Activated CD4-positive, alpha-beta T cell treated with anti-CD3 and anti-CD28 coated beads, Interleukin-2, amount 10 ng/mL, durations not matched to agents 24 days and 14 days (primary cell): Measurements from ENCODE around the gene EVX2. TPM values are rescaled to one million over a fixed set of nuclear protein-coding genes. Genes with fewer than 3 reads are reported as not detected.

Source experiments
- DNase-seq: peaks from one replicate; pipeline ENCODE4 v3.0.0; 2022
- H3K27ac Mint-ChIP-seq: one replicate; pipeline ENCODE4 v1.8.0; 2022; ENCODE audit warnings: mild to moderate bottlenecking, mixed read lengths
- H3K27me3 Mint-ChIP-seq: one replicate; pipeline ENCODE4 v1.8.0; 2022; ENCODE audit warnings: mixed read lengths
- H3K36me3 Mint-ChIP-seq: one replicate; pipeline ENCODE4 v1.8.0; 2022; ENCODE audit warnings: low read depth, mild to moderate bottlenecking, mixed read lengths
- H3K4me1 Mint-ChIP-seq: one replicate; pipeline ENCODE4 v1.8.0; 2021; ENCODE audit warnings: mixed read lengths
- H3K4me3 Mint-ChIP-seq: one replicate; pipeline ENCODE4 v1.8.0; 2022; ENCODE audit warnings: mild to moderate bottlenecking, moderate library complexity, mixed read lengths
- H3K9me3 Mint-ChIP-seq: one replicate; pipeline ENCODE4 v1.8.0; 2021; ENCODE audit warnings: mixed read lengths
- intact Hi-C: fragments of 100-400 bp; cut with micrococcal nuclease; formaldehyde crosslinking; loops from one replicate; pipeline ENCODE4 v1.15.1; 2023
- total RNA-seq: library from RNA; stranded (reverse); gene quantifications from 2 replicates; pipeline ENCODE4 v1.2.3, GENCODE V29; 2022

The EVX2 gene
- total RNA-seq, 1 donor from 2014 or later, result not detected

GRCh38 chr2:176081837-176082524 is 1.8 kb downstream of the EVX2 start:
- intact Hi-C loops, result loop anchor here (2.0 to 5.0 kb wide), 3 partner anchors 15 to 1750 kb away; partner anchors contain the start of gene SP9
- H3K27ac Mint-ChIP-seq, result peak overlapping the region; percentile 75
- DNase-seq, result peak; percentile 66
- peaks cover 12% of the 10 kb centered on the region for H3K4me1 Mint-ChIP-seq
- peaks cover 9% of the 10 kb centered on the region for H3K36me3 Mint-ChIP-seq
- H3K9me3 Mint-ChIP-seq, result peaks cover 24% of the 10 kb centered on the region
- H3K4me3 Mint-ChIP-seq, result no peak overlapping the region
- H3K27me3 Mint-ChIP-seq, result peaks cover 71% of the 10 kb centered on the region

- DNase-seq, result peak; percentile 57
- Mint-ChIP-seq H3K9me3 (peaks cover 22% of the 10 kb centered on the region), H3K4me3 (no peak overlapping the region), H3K27ac (peak overlapping the region; percentile 77), H3K36me3 (peaks cover 9% of the 10 kb centered on the region), H3K4me1 (peaks cover 12% of the 10 kb centered on the region), H3K27me3 (peaks cover 69% of the 10 kb centered on the region)
- intact Hi-C loops, result loop anchor here (5.0 kb wide), 1 partner anchor 1749 kb away; the partner anchor contains the start of gene SP9
Measured at GRCh38 chr2:176081376-176081836, 2.4 kb downstream of the EVX2 start.

DNA sequence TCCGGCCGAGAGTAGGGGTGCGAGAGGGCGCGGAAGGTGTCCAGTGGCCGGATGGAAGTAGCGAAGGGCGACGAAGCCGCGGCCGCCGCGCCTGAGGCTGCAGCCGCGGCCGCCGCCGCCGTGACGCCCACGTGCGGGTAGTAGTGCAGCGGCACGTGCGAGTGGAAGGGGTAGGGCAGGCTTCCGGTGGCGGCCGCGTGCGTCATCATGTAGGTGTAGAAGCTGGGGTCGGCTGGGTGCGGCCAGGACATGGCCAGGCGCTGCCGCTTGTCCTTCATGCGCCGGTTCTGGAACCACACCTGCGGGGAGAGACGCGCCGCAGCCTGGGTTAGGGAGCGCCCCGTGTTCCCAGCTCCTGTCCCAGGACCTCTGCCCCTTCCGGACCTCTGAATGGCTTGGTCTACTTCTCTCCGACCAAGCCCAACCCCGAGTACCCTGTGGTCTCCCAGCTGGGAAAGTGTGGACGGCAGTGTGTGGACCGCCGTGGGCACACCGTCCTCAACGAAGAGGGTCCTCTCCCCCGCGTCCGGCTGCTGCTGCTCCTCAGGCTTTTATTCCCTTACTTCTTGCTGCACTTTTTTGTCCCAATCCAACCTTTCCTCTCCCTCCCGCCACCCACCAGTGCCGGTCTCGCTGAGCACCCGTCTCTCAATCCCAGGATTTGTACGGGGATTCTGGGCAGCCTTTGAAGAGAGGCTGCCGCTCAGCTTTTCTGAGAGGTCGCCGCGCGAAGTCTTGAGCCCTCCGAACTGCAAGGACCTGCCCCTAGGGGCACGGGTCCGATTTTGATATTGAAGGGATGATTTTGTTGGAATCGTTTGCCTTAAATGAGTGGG is 3.0 kb downstream of the EVX2 start:
- DNase-seq, result peak; percentile 61
- Mint-ChIP-seq H3K27ac (peak overlapping the region; percentile 77), H3K36me3 (peaks cover 9% of the 10 kb centered on the region), H3K4me1 (peaks cover 12% of the 10 kb centered on the region), H3K9me3 (peaks cover 22% of the 10 kb centered on the region), H3K4me3 (no peak overlapping the region), H3K27me3 (peaks cover 70% of the 10 kb centered on the region)
- intact Hi-C loops, result loop anchor here (1.0 to 5.0 kb wide), 2 partner anchors 49 to 1748 kb away; partner anchors contain the start of genes HOXD8 and SP9

DNA sequence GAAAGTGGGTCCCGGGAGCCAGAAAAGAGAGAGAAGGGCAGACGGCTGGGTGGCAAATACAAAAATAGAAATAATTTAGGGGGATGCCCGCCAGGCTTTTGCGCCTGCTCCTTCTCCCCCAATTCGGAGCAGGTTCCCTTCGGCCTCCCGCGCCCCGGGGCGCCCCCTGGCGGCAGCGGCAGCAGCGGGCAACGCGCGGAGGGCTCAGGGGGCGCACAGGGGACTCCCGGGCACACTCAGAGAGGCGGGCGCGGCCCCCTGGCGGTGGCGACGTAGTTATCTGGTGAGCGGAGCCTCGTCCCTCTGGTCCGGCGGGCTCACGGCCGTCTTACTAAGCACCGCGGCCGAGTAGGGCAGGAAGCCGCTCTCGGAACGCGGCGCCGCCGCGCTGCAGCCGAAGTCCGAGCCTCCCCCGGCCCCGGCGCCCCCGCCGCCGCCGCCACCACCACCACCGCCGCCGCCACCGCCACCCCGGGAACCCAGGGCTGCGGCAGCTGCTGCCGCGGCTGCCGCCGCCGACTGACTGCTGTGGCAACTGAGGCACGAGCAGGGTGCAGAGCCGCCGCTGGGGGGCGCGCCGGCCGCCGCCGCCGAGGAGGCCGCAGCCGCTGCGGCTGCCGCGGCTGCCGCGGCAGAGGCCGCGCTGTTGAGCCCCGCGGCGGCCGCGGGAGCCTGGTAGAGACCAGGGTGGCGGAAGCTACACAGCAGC is 3.8 kb downstream of the EVX2 start:
- peak; percentile 70 for DNase-seq

GRCh38 chr2:176079285-176079830 is 4.4 kb downstream of the EVX2 start:
- intact Hi-C loops, result loop anchor here (2.0 kb wide), 1 partner anchor 43 kb away; the partner anchor contains the start of gene HOXD9
- H3K4me1 Mint-ChIP-seq, result peaks cover 12% of the 10 kb centered on the region
- peaks cover 9% of the 10 kb centered on the region for H3K36me3 Mint-ChIP-seq
- H3K4me3 Mint-ChIP-seq, result peak overlapping the region; percentile 53
- DNase-seq, result no peak
- H3K9me3 Mint-ChIP-seq, result peaks cover 18% of the 10 kb centered on the region
- H3K27me3 Mint-ChIP-seq, result peaks cover 69% of the 10 kb centered on the region
- H3K27ac Mint-ChIP-seq, result peak overlapping the region; percentile 88

More for the DNA sequence above, 3.8 kb downstream of the EVX2 start:
- intact Hi-C loops, result loop anchor here (1.0 to 5.0 kb wide), 3 partner anchors 43 to 1748 kb away; partner anchors contain the start of genes HOXD8, HOXD9 and SP9
- Mint-ChIP-seq H3K9me3 (peaks cover 18% of the 10 kb centered on the region), H3K36me3 (peaks cover 9% of the 10 kb centered on the region), H3K4me1 (peaks cover 12% of the 10 kb centered on the region), H3K27me3 (peaks cover 69% of the 10 kb centered on the region), H3K27ac (peak overlapping the region; percentile 88), H3K4me3 (peak overlapping the region; percentile 53)

GRCh38 chr2:176078541-176079284 is 5.0 kb downstream of the EVX2 start:
- H3K27ac Mint-ChIP-seq, result peak overlapping the region; percentile 88
- DNase-seq, result no peak
- no peak overlapping the region for H3K4me3 Mint-ChIP-seq
- peaks cover 12% of the 10 kb centered on the region for H3K4me1 Mint-ChIP-seq
- peaks cover 18% of the 10 kb centered on the region for H3K9me3 Mint-ChIP-seq
- peaks cover 9% of the 10 kb centered on the region for H3K36me3 Mint-ChIP-seq
- intact Hi-C loops, result loop anchor here (2.0 kb wide), 1 partner anchor 44 kb away; the partner anchor contains the start of gene HOXD9
- peaks cover 68% of the 10 kb centered on the region for H3K27me3 Mint-ChIP-seq

GRCh38 chr2:176076796-176077195 is 7.0 kb downstream of the EVX2 start:
- intact Hi-C loops, result loop anchor here (2.0 kb wide), 1 partner anchor 84 kb away; no protein-coding TSS in a partner anchor

GRCh38 chr2:176076063-176076462 is 7.7 kb downstream of the EVX2 start:
- Mint-ChIP-seq H3K4me1 (peaks cover 8% of the 10 kb centered on the region), H3K27me3 (peaks cover 71% of the 10 kb centered on the region), H3K9me3 (peaks cover 17% of the 10 kb centered on the region), H3K36me3 (peaks cover 6% of the 10 kb centered on the region), H3K4me3 (no peak overlapping the region), H3K27ac (no peak overlapping the region)
- intact Hi-C loops, result loop anchor here (2.0 kb wide), 1 partner anchor 85 kb away; no protein-coding TSS in a partner anchor
- DNase-seq, result no peak

More at GRCh38 chr2:176076796-176077195, 7.0 kb downstream of the EVX2 start:
- H3K36me3 Mint-ChIP-seq, result peaks cover 9% of the 10 kb centered on the region
- H3K4me1 Mint-ChIP-seq, result peaks cover 10% of the 10 kb centered on the region
- no peak overlapping the region for H3K27ac Mint-ChIP-seq
- no peak for DNase-seq
- H3K9me3 Mint-ChIP-seq, result peaks cover 21% of the 10 kb centered on the region
- no peak overlapping the region for H3K4me3 Mint-ChIP-seq
- peaks cover 72% of the 10 kb centered on the region for H3K27me3 Mint-ChIP-seq

DNA sequence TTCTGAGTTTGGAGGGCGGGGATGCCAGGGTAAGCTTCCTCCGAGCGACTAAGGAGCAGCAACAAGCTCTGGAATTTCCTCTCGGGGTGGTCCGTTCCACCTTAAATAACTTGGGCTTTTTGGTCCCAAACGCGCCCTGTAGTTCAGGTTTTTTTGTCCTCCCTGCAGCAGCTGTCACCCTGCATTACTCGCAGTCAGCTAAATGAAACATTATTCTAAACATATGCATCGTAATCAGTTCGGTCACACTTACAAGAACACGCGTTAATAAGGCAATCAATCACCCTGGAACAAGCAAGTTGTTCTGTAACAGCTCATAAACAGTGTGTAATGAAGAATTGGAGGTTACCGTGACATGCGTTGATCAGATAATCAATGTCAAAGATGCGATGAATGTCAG is 8.3 kb downstream of the EVX2 start:
- Mint-ChIP-seq H3K4me1 (peaks cover 7% of the 10 kb centered on the region), H3K4me3 (no peak overlapping the region), H3K27me3 (peaks cover 74% of the 10 kb centered on the region), H3K27ac (no peak overlapping the region), H3K9me3 (peaks cover 16% of the 10 kb centered on the region), H3K36me3 (peaks cover 5% of the 10 kb centered on the region)
- intact Hi-C loops, result no loop called here
- no peak for DNase-seq

- Mint-ChIP-seq H3K36me3 (peaks cover 5% of the 10 kb centered on the region), H3K27ac (no peak overlapping the region), H3K9me3 (peaks cover 16% of the 10 kb centered on the region), H3K27me3 (peaks cover 79% of the 10 kb centered on the region), H3K4me3 (no peak overlapping the region), H3K4me1 (peaks cover 7% of the 10 kb centered on the region)
- no peak for DNase-seq
- intact Hi-C loops, result no loop called here
Measured at GRCh38 chr2:176074919-176075425, 8.8 kb downstream of the EVX2 start.

DNA sequence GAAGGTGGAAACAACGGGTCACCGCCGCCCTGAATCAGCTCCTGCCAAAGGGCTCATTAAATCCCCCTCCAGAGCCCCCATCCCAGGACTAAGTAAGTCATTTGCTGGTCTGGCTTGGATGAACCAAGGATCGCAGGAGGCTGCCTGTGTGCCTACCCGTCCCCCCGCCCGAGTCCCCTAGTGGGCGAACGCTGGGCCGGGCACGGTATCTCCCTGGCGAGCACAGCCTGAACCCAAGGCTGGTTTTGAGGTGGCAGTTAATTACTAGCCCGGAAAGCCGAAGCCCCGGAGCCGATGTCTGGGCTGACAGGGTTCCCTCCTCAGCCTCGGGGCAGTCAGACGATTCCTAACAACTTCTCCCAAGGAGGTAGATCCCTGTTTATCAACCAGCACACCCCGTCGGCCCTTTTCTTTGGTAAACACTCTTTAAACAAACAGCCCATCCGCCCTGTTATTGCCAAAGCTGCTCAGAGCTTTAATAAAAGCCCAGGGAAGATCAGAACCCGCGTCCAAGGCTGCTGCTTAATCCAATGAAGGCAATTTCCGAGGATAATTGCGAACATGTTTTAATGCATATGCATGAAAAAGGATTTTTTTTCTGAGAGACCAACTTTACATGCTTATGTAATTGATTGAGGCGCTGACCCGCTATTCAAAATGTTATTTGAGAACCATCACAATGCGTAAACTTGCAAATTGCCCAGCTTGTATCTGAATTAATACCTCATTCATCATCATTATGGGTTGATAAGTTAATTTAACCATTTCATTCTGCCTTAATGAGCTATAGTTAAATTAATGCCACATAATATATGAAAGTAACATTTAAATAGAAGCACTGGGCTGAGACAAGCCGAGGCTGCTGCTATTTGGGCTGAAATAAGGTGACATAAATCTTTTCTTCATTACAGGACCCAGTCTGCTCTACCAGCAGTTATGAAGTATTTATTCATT is 10.5 kb downstream of the EVX2 start:
- peaks cover 8% of the 10 kb centered on the region for H3K9me3 Mint-ChIP-seq
- peaks cover 4% of the 10 kb centered on the region for H3K4me1 Mint-ChIP-seq
- peaks cover 82% of the 10 kb centered on the region for H3K27me3 Mint-ChIP-seq
- no peak overlapping the region for H3K4me3 Mint-ChIP-seq
- no peak overlapping the region for H3K27ac Mint-ChIP-seq
- no peak for DNase-seq
- intact Hi-C loops, result no loop called here
- no peaks in the 10 kb centered on the region for H3K36me3 Mint-ChIP-seq
